ENCODE results near the gene SLC37A1.

The SLC37A1 gene

DNA sequence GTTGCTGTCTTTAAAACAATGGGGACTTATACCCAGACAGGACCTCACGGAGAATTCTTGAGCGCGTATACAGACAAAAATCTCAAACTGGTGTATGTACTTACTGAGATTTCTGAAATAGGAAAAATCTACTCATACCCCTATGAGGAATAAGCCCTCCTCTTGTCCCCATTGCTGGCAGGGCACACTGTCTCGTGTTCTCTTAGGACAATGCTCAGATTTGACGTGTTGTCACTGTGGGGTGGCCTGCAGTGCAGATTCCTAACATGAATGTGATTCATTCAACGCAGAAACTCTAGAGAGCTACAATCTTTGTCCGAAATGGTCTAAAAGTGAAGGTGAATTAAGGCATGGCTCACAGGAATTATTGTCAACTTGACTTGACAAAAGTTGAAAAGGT, 108.6 kb downstream of the SLC37A1 start (continued):
- TF ChIP-seq, protein P1, sequence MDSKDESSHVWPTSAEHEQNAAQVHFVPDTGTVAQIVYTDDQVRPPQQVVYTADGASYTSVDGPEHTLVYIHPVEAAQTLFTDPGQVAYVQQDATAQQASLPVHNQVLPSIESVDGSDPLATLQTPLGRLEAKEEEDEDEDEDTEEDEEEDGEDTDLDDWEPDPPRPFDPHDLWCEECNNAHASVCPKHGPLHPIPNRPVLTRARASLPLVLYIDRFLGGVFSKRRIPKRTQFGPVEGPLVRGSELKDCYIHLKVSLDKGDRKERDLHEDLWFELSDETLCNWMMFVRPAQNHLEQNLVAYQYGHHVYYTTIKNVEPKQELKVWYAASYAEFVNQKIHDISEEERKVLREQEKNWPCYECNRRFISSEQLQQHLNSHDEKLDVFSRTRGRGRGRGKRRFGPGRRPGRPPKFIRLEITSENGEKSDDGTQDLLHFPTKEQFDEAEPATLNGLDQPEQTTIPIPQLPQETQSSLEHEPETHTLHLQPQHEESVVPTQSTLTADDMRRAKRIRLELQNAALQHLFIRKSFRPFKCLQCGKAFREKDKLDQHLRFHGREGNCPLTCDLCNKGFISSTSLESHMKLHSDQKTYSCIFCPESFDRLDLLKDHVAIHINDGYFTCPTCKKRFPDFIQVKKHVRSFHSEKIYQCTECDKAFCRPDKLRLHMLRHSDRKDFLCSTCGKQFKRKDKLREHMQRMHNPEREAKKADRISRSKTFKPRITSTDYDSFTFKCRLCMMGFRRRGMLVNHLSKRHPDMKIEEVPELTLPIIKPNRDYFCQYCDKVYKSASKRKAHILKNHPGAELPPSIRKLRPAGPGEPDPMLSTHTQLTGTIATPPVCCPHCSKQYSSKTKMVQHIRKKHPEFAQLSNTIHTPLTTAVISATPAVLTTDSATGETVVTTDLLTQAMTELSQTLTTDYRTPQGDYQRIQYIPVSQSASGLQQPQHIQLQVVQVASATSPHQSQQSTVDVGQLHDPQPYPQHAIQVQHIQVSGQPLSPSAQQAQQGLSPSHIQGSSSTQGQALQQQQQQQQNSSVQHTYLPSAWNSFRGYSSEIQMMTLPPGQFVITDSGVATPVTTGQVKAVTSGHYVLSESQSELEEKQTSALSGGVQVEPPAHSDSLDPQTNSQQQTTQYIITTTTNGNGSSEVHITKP (tag by site-specific recombination; IDR thresholded peaks at IDR 0.05), result no peak
- TF ChIP-seq ZNF175 (tag by site-specific recombination; IDR thresholded peaks at IDR 0.05) (no peak), PRDM1 (tag by site-specific recombination; IDR thresholded peaks at IDR 0.05) (no peak), ZNF146 (tag by site-specific recombination; IDR thresholded peaks at IDR 0.05) (no peak), SALL2 (tag by site-specific recombination; IDR thresholded peaks at IDR 0.05; ENCODE audit: borderline replicate concordance) (no peak)
- TF ChIP-seq, protein P2, sequence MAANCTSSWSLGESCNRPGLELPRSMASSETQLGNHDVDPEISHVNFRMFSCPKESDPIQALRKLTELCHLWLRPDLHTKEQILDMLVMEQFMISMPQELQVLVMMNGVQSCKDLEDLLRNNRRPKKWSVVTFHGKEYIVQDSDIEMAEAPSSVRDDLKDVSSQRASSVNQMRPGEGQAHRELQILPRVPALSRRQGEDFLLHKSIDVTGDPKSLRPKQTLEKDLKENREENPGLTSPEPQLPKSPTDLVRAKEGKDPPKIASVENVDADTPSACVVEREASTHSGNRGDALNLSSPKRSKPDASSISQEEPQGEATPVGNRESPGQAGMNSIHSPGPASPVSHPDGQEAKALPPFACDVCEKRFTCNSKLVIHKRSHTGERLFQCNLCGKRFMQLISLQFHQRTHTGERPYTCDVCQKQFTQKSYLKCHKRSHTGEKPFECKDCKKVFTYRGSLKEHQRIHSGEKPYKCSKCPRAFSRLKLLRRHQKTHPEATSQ (tag by site-specific recombination; IDR thresholded peaks at IDR 0.05), result no peak

DNA sequence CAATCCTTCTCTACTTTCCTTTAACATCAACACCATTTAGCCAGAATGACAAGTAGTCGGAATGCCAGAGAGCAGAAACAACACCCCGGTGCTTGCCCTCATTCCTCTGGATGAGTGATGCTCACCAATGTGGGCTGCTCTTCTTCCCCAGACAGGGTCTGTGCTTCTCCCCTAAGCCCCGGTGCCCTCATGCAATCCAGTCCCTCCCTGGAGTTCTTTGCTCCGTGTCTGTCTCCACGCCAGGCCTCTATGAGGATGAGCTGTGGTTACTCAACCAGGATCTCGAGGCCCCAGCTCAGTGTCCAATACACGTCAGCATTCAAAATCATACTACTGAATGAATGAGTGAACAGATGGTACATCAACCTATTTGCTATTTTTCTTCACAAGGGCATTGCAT, 110.0 kb downstream of the SLC37A1 start:
- no peaks in the 10 kb centered on the region for H3K9me3 ChIP-seq (ENCODE audit: control insufficient read depth, insufficient read depth, low read depth, low read length)
- CTCF ChIA-PET, result interaction anchor here (1.5 kb wide), 1 partner anchor 9 kb away, joined by 3 read pairs; no protein-coding TSS in a partner anchor
- H3K36me3 ChIP-seq (ENCODE audit: control insufficient read depth in 2 of 2, insufficient read depth in 1 of 2, low read length in 2 of 2), result no peaks in the 10 kb centered on the region
- POLR2A ChIA-PET, result no interaction called here
- TF ChIP-seq, protein P3, sequence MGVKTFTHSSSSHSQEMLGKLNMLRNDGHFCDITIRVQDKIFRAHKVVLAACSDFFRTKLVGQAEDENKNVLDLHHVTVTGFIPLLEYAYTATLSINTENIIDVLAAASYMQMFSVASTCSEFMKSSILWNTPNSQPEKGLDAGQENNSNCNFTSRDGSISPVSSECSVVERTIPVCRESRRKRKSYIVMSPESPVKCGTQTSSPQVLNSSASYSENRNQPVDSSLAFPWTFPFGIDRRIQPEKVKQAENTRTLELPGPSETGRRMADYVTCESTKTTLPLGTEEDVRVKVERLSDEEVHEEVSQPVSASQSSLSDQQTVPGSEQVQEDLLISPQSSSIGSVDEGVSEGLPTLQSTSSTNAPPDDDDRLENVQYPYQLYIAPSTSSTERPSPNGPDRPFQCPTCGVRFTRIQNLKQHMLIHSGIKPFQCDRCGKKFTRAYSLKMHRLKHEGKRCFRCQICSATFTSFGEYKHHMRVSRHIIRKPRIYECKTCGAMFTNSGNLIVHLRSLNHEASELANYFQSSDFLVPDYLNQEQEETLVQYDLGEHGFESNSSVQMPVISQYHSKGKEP (tag by site-specific recombination; IDR thresholded peaks at IDR 0.05), result no peak
- no peak for TF ChIP-seq ZNF354C (tag by site-specific recombination; IDR thresholded peaks at IDR 0.05; ENCODE audit: borderline replicate concordance, low read depth)
- no peak for TF ChIP-seq YY1 (tag by site-specific recombination; IDR thresholded peaks at IDR 0.05)
- TF ChIP-seq ZNF140 (tag by site-specific recombination; IDR thresholded peaks at IDR 0.05), result no peak
- no peak for TF ChIP-seq ZNF596 (tag by site-specific recombination; IDR thresholded peaks at IDR 0.05)
- no peak for TF ChIP-seq ZNF404 (tag by site-specific recombination; IDR thresholded peaks at IDR 0.05)
- no peak for TF ChIP-seq GLI4 (tag by site-specific recombination; IDR thresholded peaks at IDR 0.05)
- TF ChIP-seq, protein P4, sequence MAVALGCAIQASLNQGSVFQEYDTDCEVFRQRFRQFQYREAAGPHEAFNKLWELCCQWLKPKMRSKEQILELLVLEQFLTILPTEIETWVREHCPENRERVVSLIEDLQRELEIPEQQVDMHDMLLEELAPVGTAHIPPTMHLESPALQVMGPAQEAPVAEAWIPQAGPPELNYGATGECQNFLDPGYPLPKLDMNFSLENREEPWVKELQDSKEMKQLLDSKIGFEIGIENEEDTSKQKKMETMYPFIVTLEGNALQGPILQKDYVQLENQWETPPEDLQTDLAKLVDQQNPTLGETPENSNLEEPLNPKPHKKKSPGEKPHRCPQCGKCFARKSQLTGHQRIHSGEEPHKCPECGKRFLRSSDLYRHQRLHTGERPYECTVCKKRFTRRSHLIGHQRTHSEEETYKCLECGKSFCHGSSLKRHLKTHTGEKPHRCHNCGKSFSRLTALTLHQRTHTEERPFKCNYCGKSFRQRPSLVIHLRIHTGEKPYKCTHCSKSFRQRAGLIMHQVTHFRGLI (tag by site-specific recombination; IDR thresholded peaks at IDR 0.05), result no peak
- no peak overlapping the region for H3K4me3 ChIP-seq (ENCODE audit: low read depth, low read length)
- H3K4me1 ChIP-seq (ENCODE audit: control insufficient read depth, insufficient read depth, low read length), result no peaks in the 10 kb centered on the region
- H3K27ac ChIP-seq (ENCODE audit: extremely low read depth, low read depth, low read length), result no peak overlapping the region

DNA sequence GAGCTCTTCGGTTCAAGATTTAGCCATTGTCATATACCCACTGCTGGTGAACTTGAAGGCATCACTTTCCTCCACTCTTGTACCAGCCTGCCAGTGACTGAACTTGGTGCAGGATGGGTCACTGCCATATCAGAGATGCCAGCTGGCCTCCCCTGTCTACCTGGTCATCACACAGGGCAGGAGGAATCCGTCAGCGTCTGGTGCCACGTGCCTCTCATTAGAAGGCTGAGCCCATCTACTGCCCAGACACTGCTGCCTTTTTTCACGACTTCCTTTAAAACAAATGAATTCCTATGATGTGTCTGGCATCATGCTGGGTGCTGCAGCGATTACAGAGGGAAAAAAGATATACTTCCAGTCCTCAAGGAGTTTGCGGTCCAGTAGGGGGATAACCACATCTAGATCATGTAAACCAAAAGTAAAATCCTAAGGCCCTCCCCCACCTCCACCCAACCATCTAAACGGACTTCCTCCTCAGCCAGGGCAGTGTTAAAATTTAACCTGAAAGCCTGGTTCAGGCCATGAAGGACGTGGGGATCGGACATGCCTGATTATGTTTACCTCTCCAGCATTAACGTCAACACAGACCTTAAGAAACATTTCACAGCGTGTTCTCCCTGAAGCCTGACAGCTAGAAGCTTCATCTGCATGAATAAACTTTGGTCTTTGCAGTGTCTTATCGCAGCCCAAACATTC, 110.6 kb downstream of the SLC37A1 start:
- Histone ChIP-seq H3K4me1 (ENCODE audit: control insufficient read depth, insufficient read depth, low read length) (no peaks in the 10 kb centered on the region), H3K4me3 (ENCODE audit: low read depth, low read length) (no peak overlapping the region), H3K36me3 (ENCODE audit: control insufficient read depth in 2 of 2, insufficient read depth in 1 of 2, low read length in 2 of 2) (no peaks in the 10 kb centered on the region), H3K27ac (ENCODE audit: extremely low read depth, low read depth, low read length) (no peak overlapping the region), H3K9me3 (ENCODE audit: control insufficient read depth, insufficient read depth, low read depth, low read length) (no peaks in the 10 kb centered on the region)
- no peak for TF ChIP-seq SP3 (tag by site-specific recombination; IDR thresholded peaks at IDR 0.05)
- CTCF ChIA-PET, result interaction anchor here (1.1 kb wide), 1 partner anchor 31 kb away, joined by 3 read pairs; no protein-coding TSS in a partner anchor
- POLR2A ChIA-PET, result no interaction called here
